Nephron (organoid): Measurements from ENCODE around the gene NEK7.
A peak's percentile ranks its signal among the peaks of the same experiment; 100 is the strongest.

ENCODE experiments used
- H3K27ac Mint-ChIP-seq, 3 experiments: 2 replicates each; pipeline ENCODE4 v1.8.0; 2020; ENCODE audit warnings: mixed read lengths in 3 of 3, mild to moderate bottlenecking in 2 of 3, moderate library complexity in 1 of 3
- H3K27me3 Mint-ChIP-seq: 2 replicates; pipeline ENCODE4 v1.8.0; 2021; ENCODE audit warnings: low read depth, mild to moderate bottlenecking, moderate library complexity, mixed read lengths
- H3K36me3 Mint-ChIP-seq: 2 replicates; pipeline ENCODE4 v1.8.0; 2020; ENCODE audit warnings: low read depth, mixed read lengths
- H3K4me1 Mint-ChIP-seq: 2 replicates; pipeline ENCODE4 v1.8.0; 2020; ENCODE audit warnings: mixed read lengths
- H3K4me3 Mint-ChIP-seq, 3 experiments: 2 replicates each; pipeline ENCODE4 v1.8.0; 2020; ENCODE audit warnings: mild to moderate bottlenecking in 3 of 3, mixed read lengths in 3 of 3, moderate library complexity in 2 of 3
- H3K9me3 Mint-ChIP-seq: 2 replicates; pipeline ENCODE4 v1.8.0; 2020; ENCODE audit warnings: mixed read lengths
- TF ChIP-seq, protein P1 (sequence below), 3 experiments: fragments of 200-600 bp; sonication (generic); IDR thresholded peaks; one replicate each; pipeline ENCODE4 v1.5.0; 2021; ENCODE audit warnings: antibody characterized with exemption in 3 of 3; ENCODE audit not compliant: unreplicated experiment in 3 of 3

Gene NEK7

DNA sequence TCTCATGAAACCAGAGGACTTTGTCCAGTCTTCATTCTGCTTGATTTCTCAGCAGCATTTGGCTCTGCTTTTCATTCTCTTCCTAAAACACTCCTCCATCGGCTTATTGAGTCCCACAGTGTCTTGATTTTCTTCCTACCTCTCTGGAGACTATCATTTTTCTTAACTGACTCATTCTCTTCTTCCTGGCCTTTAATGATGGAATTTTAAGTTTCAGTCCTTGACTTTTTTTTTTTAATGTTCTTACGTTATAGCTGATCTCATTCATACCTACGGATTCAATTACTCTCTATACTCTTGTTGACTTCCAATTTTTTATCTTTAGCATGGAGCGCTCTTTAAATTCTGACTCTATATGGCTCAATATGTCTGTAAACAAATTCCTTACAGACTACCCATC lies 111.1 kb downstream of the NEK7 start:
- Mint-ChIP-seq H3K9me3 (no peaks in the 10 kb centered on the region), H3K4me3 (no peak overlapping the region), H3K4me1 (no peaks in the 10 kb centered on the region), H3K36me3 (peaks cover 7% of the 10 kb centered on the region), H3K27me3 (no peaks in the 10 kb centered on the region), H3K27ac (no peak overlapping the region)
- TF ChIP-seq, protein P1, sequence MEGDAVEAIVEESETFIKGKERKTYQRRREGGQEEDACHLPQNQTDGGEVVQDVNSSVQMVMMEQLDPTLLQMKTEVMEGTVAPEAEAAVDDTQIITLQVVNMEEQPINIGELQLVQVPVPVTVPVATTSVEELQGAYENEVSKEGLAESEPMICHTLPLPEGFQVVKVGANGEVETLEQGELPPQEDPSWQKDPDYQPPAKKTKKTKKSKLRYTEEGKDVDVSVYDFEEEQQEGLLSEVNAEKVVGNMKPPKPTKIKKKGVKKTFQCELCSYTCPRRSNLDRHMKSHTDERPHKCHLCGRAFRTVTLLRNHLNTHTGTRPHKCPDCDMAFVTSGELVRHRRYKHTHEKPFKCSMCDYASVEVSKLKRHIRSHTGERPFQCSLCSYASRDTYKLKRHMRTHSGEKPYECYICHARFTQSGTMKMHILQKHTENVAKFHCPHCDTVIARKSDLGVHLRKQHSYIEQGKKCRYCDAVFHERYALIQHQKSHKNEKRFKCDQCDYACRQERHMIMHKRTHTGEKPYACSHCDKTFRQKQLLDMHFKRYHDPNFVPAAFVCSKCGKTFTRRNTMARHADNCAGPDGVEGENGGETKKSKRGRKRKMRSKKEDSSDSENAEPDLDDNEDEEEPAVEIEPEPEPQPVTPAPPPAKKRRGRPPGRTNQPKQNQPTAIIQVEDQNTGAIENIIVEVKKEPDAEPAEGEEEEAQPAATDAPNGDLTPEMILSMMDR (IDR thresholded peaks at IDR 0.05; ENCODE audit: unreplicated experiment in 3 of 3), result no peak

- TF ChIP-seq, protein P1 (IDR thresholded peaks at IDR 0.05; ENCODE audit: unreplicated experiment in 3 of 3), result no peak
- Mint-ChIP-seq H3K4me3 (no peak overlapping the region), H3K27ac (no peak overlapping the region), H3K4me1 (peaks cover 7% of the 10 kb centered on the region), H3K36me3 (peaks cover 7% of the 10 kb centered on the region), H3K27me3 (no peaks in the 10 kb centered on the region), H3K9me3 (no peaks in the 10 kb centered on the region)
These were observed 112.2 kb downstream of the NEK7 start for GRCh38 chr1:198268784-198269645.

DNA sequence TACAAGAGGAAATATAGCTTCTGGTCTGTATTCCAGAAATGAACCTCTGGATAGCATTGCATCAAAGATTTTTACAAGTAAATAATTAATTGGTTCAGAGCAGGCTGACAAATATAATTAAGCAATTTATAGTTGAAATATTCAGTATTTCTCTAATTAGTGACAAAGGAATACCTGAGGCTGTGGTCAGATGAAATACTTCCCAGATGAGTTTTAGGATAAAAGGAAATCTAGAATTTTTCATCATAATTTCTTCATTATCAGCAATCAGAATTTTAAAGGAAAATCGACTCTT lies 112.8 kb downstream of the NEK7 start:
- Mint-ChIP-seq H3K27me3 (no peaks in the 10 kb centered on the region), H3K4me3 (no peak overlapping the region), H3K9me3 (no peaks in the 10 kb centered on the region)

DNA sequence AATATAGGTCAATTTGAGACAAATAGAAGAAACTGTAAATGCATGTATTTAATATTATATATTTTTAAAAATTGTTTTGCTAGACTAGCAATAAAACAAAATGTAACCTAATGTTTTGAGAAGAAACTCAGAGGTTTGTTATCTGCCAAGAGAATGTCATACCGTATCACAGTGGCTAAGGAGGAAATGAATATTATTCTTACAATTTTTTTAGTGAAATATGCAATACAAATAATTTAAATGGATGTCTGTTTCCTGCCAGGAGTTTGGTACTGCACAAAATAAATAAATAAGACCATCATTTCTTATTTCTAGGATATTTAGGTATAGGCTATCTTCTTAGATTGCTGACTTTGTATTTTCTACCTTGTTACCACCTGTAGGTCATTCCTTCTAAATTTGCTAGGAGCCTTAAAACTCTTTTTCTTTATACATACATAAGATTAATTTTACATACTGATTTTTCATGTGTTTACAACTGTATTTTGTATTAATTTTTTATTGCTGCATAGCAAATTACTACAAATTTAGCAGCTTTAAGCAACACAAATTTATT lies 113.6 kb downstream of the NEK7 start:
- H3K36me3 Mint-ChIP-seq, result peaks cover 4% of the 10 kb centered on the region
- H3K27ac Mint-ChIP-seq, result no peak overlapping the region
- no peak overlapping the region for H3K4me3 Mint-ChIP-seq
- no peaks in the 10 kb centered on the region for H3K9me3 Mint-ChIP-seq
- H3K27me3 Mint-ChIP-seq, result no peaks in the 10 kb centered on the region
- TF ChIP-seq, protein P1 (IDR thresholded peaks at IDR 0.05; ENCODE audit: unreplicated experiment in 3 of 3), result no peak
- peaks cover 8% of the 10 kb centered on the region for H3K4me1 Mint-ChIP-seq

More for the DNA sequence above, 112.8 kb downstream of the NEK7 start:
- Mint-ChIP-seq H3K36me3 (peaks cover 7% of the 10 kb centered on the region), H3K4me1 (peaks cover 8% of the 10 kb centered on the region), H3K27ac (no peak overlapping the region)
- TF ChIP-seq, protein P1 (IDR thresholded peaks at IDR 0.05; ENCODE audit: unreplicated experiment in 3 of 3), result no peak

DNA sequence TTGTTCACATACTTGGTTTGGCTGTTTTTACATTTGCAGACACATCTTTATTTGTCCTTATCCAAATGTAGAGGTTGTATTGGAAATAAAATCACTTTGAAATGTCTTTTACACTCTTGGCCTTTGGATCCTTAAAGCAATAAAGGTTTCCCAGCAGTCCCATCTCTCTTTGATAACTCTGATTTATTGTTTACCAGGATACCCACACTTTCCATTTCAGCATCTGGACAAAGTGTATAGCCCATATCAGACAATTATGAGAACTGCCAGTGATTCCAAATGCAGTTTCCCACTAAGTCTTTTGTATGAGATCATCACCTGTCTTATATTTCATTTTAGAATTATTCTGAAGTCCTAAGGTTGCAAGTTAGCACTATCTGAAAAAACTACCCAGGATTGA lies 114.7 kb downstream of the NEK7 start:
- no peak overlapping the region for H3K27ac Mint-ChIP-seq
- H3K27me3 Mint-ChIP-seq, result no peaks in the 10 kb centered on the region
- peaks cover 8% of the 10 kb centered on the region for H3K4me1 Mint-ChIP-seq
- peaks cover 4% of the 10 kb centered on the region for H3K36me3 Mint-ChIP-seq
- TF ChIP-seq, protein P1 (IDR thresholded peaks at IDR 0.05; ENCODE audit: unreplicated experiment in 3 of 3), result no peak
- H3K9me3 Mint-ChIP-seq, result no peaks in the 10 kb centered on the region
- no peak overlapping the region for H3K4me3 Mint-ChIP-seq

- H3K27ac Mint-ChIP-seq, result peak overlapping the region in 1 of 3 experiments; percentile 38
- H3K4me3 Mint-ChIP-seq, result no peak overlapping the region
- TF ChIP-seq, protein P1 (IDR thresholded peaks at IDR 0.05; ENCODE audit: unreplicated experiment in 3 of 3), result no peak
- H3K36me3 Mint-ChIP-seq, result peaks cover 4% of the 10 kb centered on the region
- peaks cover 8% of the 10 kb centered on the region for H3K4me1 Mint-ChIP-seq
- no peaks in the 10 kb centered on the region for H3K9me3 Mint-ChIP-seq
- H3K27me3 Mint-ChIP-seq, result no peaks in the 10 kb centered on the region
These were observed 115.7 kb downstream of the NEK7 start for GRCh38 chr1:198272492-198272891.
